ENCODE measurements around the gene RALA.
"Not testable (repeated sequence)": the region's sequence is repeated elsewhere in the genome, so short reads cannot be mapped to it uniquely, and the experiment has no call there.

DNA sequence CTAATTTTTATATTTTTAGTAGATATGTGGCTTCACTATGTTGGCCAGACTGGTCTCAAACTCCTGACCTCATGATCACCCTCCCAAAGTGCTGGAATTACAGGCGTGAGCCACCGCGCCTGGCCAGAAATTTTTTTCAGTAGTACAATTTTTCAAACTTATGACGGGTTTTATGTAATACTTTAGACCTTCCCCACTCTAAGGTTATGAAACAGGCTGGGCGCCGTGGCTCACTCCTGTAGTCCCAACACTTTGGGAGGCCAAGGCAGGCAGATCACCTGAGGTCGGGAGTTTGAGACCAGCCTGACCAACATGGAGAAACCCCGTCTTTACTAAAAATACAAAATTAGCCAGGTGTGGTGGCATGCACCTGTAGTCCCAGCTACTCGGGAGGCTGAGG is 56.5 kb downstream of the RALA start:
- TF ChIP-seq POLR2A (IDR thresholded peaks at IDR 0.05) = not testable (repeated sequence)
- TF ChIP-seq, protein P1, sequence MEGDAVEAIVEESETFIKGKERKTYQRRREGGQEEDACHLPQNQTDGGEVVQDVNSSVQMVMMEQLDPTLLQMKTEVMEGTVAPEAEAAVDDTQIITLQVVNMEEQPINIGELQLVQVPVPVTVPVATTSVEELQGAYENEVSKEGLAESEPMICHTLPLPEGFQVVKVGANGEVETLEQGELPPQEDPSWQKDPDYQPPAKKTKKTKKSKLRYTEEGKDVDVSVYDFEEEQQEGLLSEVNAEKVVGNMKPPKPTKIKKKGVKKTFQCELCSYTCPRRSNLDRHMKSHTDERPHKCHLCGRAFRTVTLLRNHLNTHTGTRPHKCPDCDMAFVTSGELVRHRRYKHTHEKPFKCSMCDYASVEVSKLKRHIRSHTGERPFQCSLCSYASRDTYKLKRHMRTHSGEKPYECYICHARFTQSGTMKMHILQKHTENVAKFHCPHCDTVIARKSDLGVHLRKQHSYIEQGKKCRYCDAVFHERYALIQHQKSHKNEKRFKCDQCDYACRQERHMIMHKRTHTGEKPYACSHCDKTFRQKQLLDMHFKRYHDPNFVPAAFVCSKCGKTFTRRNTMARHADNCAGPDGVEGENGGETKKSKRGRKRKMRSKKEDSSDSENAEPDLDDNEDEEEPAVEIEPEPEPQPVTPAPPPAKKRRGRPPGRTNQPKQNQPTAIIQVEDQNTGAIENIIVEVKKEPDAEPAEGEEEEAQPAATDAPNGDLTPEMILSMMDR (IDR thresholded peaks at IDR 0.05) = not testable (repeated sequence)

Data from testis (tissue), 2 donors.